ENCODE data around the gene SLX4IP.

SLX4IP gene

DNA sequence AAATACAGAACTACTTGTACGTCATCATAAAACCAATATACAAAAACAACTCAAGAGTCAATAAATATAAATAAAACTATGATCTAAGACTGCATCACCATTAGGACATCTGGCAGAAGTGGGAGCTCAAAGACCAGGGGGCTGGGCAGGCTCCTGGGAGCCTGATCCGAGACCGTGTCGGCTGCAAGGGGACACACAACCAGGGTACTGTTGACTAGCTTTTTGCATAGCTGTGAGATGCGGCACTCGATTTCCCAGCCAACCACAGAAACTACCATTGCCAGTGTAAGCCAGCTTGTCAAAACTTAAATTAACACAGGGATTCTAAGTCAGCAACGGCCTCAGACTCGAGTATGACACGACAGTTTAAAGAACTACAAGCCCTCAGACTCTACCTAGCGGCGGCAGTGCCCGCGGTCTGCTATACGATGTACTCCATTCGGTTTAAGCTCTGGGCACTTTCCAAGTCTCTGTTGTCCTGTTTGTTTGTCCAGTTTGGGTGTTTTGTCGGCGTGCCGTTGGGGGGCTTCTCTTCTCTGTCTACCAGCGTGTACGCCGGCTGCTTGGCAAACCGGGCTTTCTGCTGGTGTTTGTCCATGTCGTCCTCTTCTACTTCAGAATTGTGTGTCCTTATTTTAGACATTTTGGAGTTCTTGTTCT, 204.1 kb downstream of the SLX4IP start:
- DNase-seq = no peak

DNA sequence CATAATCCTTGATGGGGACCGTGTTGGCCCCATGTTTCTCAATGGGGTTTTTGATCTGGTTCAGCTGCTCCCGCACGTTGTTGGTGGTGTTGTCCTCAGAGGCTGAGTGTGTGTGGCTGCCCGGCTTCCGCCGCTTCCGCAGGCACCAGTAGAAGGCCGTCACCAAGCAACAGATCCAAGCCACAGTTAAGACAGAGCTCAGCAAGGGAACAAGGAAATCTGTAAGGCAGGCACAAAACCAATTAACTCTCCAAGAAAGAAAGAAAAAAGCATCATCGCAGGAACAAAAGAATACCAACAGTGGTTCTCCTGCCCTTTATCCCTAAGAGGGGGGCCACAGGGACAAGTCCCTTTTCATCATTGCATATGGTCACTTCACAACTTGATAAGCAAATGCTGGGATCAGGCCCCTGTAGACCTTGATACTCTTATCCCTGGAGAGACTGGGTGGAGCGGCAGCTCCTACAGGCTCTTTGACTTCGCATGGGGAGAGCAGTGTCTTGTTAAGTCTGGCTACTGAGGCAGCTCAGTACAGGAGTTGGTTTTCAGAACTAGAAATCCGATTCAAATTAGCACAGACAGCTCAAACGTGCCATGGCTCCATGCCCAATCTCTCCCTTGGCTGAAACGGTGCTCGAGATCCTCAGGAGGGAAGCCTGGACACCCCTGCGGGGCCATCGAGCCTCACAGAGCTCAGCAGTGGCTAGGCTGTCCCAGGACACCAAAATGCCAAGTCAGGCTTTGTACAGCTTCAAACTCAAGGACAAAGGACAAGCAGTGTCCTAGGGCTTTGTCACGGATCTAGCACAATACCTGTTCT, 204.8 kb downstream of the SLX4IP start:
- DNase-seq = no peak

- DNase-seq = no peak
Measured at GRCh38 chr20:10640897-10641296, 205.8 kb downstream of the SLX4IP start.

DNA sequence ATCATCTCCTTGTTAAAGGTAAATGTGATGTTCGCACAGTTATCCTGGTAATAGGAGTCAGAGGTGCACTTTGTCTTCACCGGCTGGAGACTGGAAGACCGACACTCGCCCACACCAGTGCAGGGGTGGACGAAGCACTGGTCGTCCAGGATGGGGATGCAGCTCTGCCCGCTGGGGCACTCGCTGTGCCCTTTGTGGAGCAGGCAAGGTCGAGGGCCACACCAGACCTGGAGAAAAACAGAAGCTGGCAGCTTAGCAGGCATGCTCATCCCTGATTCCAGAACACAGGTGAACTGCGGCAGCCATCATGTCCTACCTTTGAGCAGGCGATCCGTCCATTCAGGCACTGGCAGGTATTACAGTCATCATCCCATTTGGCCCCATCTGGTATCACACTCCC, 206.4 kb downstream of the SLX4IP start:
- DNase-seq = no peak

DNA sequence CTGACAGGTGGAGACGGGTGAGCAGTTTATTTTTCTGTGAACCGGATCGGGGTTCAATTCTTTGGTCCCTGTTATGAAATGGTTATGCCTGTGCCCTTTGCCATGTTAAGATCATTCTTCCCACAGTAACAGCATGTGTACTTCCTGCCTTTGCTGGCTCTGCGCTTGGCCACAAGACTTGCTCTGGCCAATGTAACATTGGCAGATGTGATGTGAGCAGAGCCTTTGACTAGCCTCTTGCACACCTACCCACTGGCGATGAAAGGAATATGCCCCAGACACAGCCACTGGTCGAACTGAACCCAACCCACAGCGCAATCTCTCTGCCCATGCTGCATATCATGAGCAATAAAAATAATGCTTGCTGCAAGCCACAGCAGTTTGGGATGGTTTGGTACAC, 206.8 kb downstream of the SLX4IP start:
- DNase-seq = no peak

GRCh38 chr20:10642856-10643559, 207.9 kb downstream of the SLX4IP start:
- DNase-seq = no peak

GRCh38 chr20:10643560-10643873, 208.4 kb downstream of the SLX4IP start:
- no peak for DNase-seq

GRCh38 chr20:10644458-10645204, 209.5 kb downstream of the SLX4IP start:
- DNase-seq = no peak

DNA sequence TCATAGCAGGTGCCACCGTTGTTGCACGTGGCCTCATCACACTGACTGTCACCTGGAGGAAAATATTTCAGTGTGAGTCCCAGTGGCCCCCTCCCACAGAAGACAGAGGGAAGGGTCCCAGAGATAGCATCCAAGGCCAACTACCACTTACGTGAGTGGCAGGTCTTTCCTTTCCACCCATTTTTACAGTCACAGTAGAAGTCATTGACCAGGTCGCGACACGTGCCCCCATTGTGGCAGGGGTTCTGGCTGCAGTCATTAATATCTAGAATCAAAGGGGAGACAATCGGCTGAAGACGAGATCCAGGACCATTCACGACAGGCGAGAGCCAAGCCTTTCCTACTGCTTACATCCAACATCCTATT, 210.1 kb downstream of the SLX4IP start:
- no peak for DNase-seq

DNA sequence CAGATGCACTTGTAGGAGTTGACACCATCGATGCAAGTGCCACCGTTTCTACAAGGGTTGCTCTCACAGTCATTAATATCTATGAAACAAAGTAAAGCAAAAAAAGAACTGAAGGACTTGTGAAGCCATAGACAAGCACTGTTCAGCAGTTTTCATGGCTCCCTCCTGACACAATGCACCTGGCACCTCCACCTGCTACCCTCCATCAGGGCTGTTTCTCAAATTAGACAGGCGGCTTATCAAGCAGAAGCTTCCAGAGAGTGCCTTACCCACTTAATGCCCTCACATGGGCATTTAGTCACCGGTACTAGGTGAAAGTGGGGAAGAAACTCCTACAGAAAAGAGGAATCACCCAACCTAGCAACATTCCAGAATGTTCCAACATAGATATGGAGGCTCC, 210.9 kb downstream of the SLX4IP start:
- no peak for DNase-seq

DNA sequence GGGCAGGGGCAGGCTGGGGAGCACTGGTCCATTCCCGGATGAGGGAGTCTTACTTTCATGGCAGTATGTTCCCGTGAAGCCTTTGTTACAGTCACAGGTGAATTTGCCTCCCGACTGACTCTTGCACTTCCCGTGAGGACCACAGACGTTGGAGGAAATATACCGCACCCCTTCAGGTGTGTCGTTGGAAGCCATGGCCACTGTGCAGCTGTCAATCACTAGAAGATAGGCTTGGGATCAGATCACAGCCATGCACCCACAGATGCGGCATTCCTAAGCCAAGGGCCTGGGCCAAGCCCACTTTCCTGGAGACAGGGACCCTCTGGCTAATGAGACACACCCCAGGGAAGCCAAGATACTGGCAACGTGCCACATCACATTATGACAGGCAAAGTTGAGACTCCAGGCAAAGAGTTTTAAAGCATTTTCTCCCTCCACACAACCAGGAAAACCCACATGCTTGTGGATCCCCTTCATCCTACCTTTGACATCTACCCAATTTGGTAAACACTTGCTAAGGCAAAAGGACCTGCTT, 211.8 kb downstream of the SLX4IP start:
- DNase-seq = no peak

DNA sequence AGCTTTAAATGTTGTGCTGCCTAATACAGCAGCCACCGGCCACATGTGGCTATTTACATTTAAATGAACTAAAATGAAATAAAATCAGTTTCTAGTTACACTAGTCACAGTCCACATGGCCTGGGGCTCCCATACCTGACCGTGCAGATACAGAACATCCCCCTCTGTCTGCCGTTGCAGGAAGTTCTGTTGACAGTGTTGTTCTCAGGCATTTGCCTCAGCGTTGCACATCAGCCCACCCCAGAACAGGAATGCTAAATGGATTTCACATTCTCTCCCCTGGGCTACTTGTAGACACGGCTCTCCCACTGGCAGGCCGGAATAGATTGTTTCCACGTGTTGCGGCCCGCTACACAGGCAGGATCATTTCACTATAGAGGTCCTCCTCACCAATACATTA, 212.4 kb downstream of the SLX4IP start:
- DNase-seq = peak; percentile 36

DNA sequence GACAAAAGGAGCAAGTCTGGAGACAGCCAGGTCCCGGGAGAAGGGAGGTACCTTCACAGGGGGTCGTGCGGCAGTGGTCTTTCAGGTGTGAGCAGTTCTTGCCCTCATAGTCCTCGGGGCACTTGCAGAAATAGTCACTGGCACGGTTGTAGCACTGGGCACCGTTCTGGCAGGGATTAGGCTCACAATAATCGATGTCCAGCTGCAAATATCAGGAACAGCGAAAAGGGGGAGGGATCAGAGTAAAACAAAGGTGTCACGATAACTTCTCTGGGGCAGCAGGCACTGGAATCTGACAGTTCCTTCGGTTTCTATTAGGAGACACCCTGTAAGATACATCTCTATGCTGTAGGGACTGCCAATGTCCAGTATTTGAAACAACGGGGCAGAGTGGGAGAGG, 212.8 kb downstream of the SLX4IP start:
- no peak for DNase-seq

GRCh38 chr20:10648651-10649050, 213.5 kb downstream of the SLX4IP start:
- no peak for DNase-seq

GRCh38 chr20:10649080-10649796, 214.1 kb downstream of the SLX4IP start:
- DNase-seq = no peak

DNA sequence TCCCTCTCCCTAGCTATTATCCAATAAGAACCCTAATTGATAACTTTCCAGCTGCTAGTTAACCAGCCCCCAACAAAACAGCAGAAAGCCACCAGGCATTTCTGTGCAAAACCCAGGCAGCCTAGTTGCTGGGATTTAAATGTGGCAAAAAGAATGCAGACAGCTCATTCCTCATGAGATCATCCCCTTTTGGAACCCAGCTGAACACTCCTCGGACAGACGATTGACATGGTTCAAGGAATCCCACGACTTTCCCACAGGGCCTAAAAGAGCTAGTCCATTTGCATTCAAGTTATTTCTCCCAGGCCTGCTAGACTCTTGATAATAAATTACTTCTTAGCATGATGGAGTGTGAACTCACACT, 214.7 kb downstream of the SLX4IP start:
- DNase-seq = no peak

DNA sequence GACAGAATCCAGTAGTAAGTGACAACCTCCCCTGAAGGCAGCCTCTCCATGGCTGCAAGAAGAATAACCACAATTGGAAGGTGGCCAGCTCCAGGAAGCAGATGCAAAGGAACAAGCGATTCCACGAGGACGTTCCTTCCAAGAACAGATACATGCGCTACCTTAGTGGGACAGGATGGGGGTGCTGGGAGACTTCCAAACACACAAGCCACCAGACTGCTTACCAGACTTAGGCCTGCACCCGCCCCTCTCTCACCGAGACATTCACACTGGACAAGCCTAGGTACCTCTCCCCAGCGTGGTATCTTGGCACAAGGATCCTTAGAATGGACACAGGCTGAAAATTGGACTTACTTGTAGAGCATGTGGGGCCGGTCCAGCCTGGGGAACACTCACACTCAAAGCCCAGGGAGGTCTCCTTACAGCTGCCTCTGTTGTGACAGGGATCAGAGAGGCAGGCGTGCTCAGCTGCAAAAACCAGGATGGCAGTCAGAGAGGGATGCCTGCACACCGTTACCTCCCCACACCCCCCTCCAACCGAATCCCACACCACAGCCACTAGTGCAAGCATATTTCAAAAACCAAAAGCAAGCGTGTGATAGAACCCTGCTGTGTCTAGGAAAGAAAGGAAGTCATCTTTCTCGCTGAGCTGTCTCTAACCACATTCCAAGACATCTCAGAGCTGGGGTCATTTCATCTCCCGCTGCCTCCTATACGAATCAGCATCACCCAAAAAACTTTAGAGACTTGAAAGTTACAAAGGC, 216.3 kb downstream of the SLX4IP start:
- DNase-seq = peak; percentile 14

DNA sequence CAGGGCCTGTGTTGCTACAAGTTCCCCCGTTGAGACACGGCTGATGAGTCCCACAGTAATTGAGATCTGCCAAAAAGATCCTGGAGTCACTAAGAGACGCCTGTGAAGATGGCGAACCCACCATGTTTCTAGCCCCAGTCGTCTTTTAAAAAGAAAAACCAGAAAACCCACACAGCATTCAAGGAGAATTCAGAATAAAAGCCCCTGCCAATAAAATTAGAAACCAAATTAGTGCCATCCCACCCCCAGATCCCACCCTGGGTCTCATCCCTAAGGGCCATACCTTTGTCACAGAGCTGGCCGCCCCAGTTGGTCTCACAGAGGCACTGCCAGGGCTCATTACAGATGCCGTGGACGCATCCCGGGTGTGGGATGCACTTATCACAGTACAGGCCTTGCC, 217.1 kb downstream of the SLX4IP start:
- DNase-seq = no peak

- DNase-seq = no peak
Measured at GRCh38 chr20:10652660-10653261, 217.7 kb downstream of the SLX4IP start.

DNA sequence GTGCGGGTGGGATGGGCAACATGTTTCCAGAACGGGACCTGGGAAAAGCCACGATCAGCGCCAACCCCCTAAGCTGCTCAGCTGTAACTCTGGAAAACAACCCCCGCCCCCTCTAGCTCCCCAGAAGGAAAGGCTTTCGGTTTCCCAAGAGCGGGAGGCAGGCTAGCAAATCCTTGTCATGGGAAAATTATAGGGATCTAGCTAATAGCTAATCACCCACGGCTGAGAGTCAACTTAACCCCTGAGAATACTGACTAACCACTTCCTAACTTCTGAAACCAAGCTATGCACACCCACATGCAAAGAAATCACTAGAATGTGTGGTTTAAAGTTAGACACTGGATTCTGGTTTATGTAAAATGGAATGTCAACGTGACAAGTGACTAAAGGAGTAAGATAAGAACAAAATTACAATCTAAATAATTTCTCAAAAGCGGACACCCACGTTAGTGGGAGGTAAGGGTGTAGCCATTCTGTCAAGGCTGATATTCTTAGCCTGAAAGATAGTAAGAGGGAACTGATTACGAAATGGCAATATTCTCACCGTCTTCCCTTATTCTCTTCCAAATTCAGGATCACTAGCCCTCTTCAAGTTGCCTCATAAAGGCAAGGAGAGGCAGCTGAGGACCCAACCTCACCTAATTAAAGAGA, 218.6 kb downstream of the SLX4IP start:
- no peak for DNase-seq

DNA sequence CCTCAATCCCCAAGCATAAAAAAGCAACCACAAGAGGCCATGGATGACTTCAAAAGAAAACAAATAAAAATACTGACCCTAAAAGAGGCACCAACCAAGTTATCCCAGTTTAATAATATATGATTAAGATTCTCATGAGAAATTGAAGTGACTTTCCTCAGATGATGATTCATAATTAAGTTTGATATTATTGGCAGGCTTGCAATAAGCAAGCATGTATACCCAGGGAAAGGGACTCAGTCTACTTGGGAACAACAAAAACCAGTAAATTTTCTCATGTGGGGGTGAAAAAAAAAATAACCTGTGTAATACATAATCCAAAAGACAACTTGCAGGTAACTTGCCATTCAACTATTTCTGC, 219.1 kb downstream of the SLX4IP start:
- no peak for DNase-seq
